Upper lobe of right lung (tissue), 1 donor: ENCODE measurements around the gene CLTA. TPM values are rescaled to one million over a fixed set of nuclear protein-coding genes. Genes with fewer than 3 reads are reported as not detected.
"Not testable (repeated sequence)": the region's sequence is repeated elsewhere in the genome, so short reads cannot be mapped to it uniquely, and the experiment has no call there.

Source experiments
- ATAC-seq: fragments of 200-7000 bp; cut with Tn5 transposase; one replicate; pipeline ENCODE4 v1.9.1; 2020; ENCODE audit warnings: mild to moderate bottlenecking, moderate library complexity
- DNase-seq: peaks from one replicate; pipeline ENCODE4 v3.0.0-alpha.2; 2020
- H3K27ac ChIP-seq: fragments of 200-600 bp; one replicate; pipeline ENCODE4 v1.8.0; 2022
- H3K27me3 ChIP-seq: fragments of 200-600 bp; one replicate; pipeline ENCODE4 v1.8.0; 2022; ENCODE audit warnings: mild to moderate bottlenecking
- H3K36me3 ChIP-seq: fragments of 200-600 bp; one replicate; pipeline ENCODE4 v1.8.0; 2022
- H3K4me1 ChIP-seq: fragments of 200-600 bp; one replicate; pipeline ENCODE4 v1.8.0; 2022
- H3K4me3 ChIP-seq: fragments of 200-600 bp; one replicate; pipeline ENCODE4 v1.8.0; 2022; ENCODE audit warnings: mild to moderate bottlenecking
- H3K9me3 ChIP-seq: fragments of 200-600 bp; one replicate; pipeline ENCODE4 v1.8.0; 2022
- intact Hi-C: fragments of 100-400 bp; cut with DNase I; formaldehyde crosslinking; loops from one replicate; pipeline ENCODE4 v1.11.0; 2022
- total RNA-seq: library from RNA; stranded (reverse); fragmentation: NEBNext Ultra II Directional; extraction: Animal tissue kit (Norgen Biotek cat#: 25700); gene quantifications from one replicate; pipeline ENCODE4 v1.2.1, GENCODE V29; 2021
- TF ChIP-seq, protein P1 (sequence below): fragments of 200-600 bp; IDR thresholded peaks from one replicate; pipeline ENCODE4 v1.8.0; 2022; ENCODE audit warnings: antibody characterized with exemption
- donor health status: DM: no; HTN: yes; CAD: no; lungs with severe emphysema.

Gene CLTA
- total RNA-seq, 1 donor from 2014 or later: 163 TPM

DNA sequence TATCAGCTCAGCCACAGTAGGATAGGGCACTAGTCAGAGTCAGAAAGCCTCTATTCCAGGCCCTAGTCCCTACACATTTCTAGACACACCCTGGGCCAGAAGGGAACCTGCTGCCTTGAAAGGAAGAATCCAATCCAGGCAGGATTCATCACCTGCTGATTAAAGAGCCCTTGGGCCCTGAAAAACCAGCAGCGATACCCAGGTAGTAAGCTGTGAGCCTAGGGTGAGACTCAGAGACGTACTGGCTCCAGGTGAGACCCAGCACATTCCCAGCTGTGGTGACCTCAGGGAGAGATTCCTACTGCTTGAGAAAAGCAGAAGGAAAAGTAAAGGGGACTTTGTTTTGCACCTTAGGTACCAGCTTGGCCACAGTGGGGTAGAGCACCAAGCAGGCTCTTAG lies 16.9 kb upstream of the CLTA start:
- H3K36me3 ChIP-seq: no peaks in the 10 kb centered on the region
- no peaks in the 10 kb centered on the region for H3K9me3 ChIP-seq
- no peak for ATAC-seq
- DNase-seq: no peak
- H3K4me1 ChIP-seq: no peaks in the 10 kb centered on the region
- H3K27me3 ChIP-seq: no peaks in the 10 kb centered on the region
- intact Hi-C loops: no loop called here
- no peak overlapping the region for H3K4me3 ChIP-seq
- H3K27ac ChIP-seq: no peak overlapping the region
- TF ChIP-seq, protein P1, sequence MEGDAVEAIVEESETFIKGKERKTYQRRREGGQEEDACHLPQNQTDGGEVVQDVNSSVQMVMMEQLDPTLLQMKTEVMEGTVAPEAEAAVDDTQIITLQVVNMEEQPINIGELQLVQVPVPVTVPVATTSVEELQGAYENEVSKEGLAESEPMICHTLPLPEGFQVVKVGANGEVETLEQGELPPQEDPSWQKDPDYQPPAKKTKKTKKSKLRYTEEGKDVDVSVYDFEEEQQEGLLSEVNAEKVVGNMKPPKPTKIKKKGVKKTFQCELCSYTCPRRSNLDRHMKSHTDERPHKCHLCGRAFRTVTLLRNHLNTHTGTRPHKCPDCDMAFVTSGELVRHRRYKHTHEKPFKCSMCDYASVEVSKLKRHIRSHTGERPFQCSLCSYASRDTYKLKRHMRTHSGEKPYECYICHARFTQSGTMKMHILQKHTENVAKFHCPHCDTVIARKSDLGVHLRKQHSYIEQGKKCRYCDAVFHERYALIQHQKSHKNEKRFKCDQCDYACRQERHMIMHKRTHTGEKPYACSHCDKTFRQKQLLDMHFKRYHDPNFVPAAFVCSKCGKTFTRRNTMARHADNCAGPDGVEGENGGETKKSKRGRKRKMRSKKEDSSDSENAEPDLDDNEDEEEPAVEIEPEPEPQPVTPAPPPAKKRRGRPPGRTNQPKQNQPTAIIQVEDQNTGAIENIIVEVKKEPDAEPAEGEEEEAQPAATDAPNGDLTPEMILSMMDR: no peak

GRCh38 chr9:36174271-36174670 lies 16.4 kb upstream of the CLTA start:
- TF ChIP-seq, protein P1: no peak
- Histone ChIP-seq H3K27ac (no peak overlapping the region), H3K9me3 (no peaks in the 10 kb centered on the region), H3K4me1 (no peaks in the 10 kb centered on the region), H3K4me3 (no peak overlapping the region), H3K27me3 (no peaks in the 10 kb centered on the region), H3K36me3 (no peaks in the 10 kb centered on the region)
- no peak for DNase-seq
- intact Hi-C loops: no loop called here
- ATAC-seq: no peak

DNA sequence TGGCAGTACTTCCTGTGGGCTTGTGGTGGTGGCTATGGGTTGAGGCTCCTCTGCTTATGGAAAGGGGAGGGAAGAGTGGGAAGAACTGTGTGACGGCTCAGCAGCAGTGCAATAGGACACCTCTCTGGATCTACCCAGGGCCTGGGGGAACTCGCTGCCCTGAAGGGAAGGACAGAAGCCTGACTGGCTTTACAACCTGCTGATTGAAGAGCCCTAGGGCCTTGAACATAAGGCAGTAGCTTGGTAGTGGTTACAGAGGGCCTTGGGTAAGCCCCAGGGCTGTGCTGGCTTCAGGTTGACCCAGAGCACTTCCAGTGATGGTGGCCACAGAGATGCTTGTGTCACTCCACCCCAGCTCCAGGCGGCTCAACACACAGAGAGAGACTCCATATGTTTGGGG lies 16.0 kb upstream of the CLTA start:
- intact Hi-C loops: no loop called here

GRCh38 chr9:36175209-36175608 lies 15.5 kb upstream of the CLTA start:
- H3K27ac ChIP-seq, ATAC-seq, intact Hi-C loops: not testable (repeated sequence)

More for the DNA sequence above, 16.0 kb upstream of the CLTA start:
- no peak overlapping the region for H3K27ac ChIP-seq
- DNase-seq (no peak), ATAC-seq (no peak)
- H3K9me3 ChIP-seq: no peaks in the 10 kb centered on the region
- H3K4me1 ChIP-seq: no peaks in the 10 kb centered on the region
- H3K27me3 ChIP-seq: no peaks in the 10 kb centered on the region
- H3K4me3 ChIP-seq: no peak overlapping the region
- no peaks in the 10 kb centered on the region for H3K36me3 ChIP-seq
- TF ChIP-seq, protein P1: no peak

DNA sequence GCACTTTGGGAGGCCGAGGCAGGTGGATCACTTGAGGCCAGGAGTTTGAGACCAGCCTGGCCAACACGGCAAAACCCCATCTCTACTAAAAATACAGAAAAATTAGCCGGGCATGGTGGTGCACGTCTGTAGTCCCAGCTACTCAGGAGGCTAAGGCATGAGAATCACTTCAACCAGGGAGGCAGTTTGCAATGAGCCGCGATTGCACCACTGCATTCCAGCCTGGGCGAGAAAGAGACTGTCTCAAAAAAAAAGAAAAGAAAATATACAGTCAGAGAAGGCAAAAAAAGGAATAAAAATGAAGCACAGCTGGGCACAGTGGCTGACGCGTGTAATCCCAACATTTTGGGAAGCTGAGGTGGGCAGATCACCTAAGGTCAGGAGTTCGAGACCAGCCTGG lies 14.2 kb upstream of the CLTA start:
- ATAC-seq, H3K36me3 ChIP-seq, H3K27ac ChIP-seq, H3K4me3 ChIP-seq, H3K27me3 ChIP-seq, DNase-seq, H3K4me1 ChIP-seq, intact Hi-C loops, H3K9me3 ChIP-seq: not testable (repeated sequence)

More at GRCh38 chr9:36175209-36175608, 15.5 kb upstream of the CLTA start:
- H3K4me3 ChIP-seq, H3K4me1 ChIP-seq, H3K27me3 ChIP-seq, H3K9me3 ChIP-seq, DNase-seq, H3K36me3 ChIP-seq: not testable (repeated sequence)

DNA sequence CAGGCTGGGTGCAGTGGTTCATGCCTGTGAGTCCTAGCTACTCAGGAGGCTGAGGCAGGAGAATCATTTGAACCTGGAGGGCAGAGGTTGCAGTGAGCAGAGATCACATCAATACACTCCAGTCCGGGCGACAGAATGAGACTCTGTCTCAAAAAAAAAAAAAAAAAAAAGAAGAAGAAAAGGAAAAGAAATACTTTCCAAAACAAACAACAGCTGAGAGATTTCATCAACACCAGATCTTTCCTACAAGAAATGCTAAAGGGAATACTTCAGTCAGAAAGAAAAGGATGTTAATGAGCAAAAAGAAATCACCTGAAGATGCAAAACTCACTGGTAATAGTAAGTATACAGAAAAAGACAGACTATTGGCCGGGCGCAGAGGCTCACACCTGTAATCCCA lies 13.2 kb upstream of the CLTA start:
- intact Hi-C loops: no loop called here
- Histone ChIP-seq H3K9me3 (no peaks in the 10 kb centered on the region), H3K27ac (no peak overlapping the region), H3K27me3 (no peaks in the 10 kb centered on the region), H3K36me3 (no peaks in the 10 kb centered on the region), H3K4me1 (no peaks in the 10 kb centered on the region), H3K4me3 (no peak overlapping the region)
- DNase-seq: no peak
- ATAC-seq: no peak
- TF ChIP-seq, protein P1: no peak

DNA sequence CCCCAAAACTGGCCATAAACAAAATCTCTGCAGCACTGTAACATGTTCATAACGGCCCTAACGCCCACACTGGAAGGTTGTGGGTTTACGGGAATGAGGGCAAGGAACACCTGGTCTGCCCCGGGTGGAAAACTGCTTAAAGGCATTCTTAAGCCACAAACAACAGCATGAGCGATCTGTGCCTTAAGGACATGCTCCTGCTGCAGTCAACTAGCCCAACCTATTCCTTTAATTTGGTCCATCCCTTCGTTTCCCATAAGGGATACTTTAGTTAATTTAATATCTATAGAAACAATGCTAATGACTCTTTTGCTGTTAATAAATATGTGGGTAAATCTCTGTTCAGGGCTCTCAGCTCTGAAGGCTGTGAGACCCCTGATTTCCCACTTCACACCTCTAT lies 10.5 kb upstream of the CLTA start:
- H3K4me3 ChIP-seq, intact Hi-C loops, ATAC-seq, H3K4me1 ChIP-seq, H3K9me3 ChIP-seq, H3K27me3 ChIP-seq, H3K36me3 ChIP-seq, H3K27ac ChIP-seq, DNase-seq: not testable (repeated sequence)
